GM23248 (cell line): ENCODE data around the gene CAMP.

Experiments used
- EZH2 ChIP-seq: fragments of 200-600 bp; sonication (generic); IDR thresholded peaks from 2 replicates; pipeline ENCODE4 v1.6.1; 2018; ENCODE audit warnings: antibody characterized with exemption, mild to moderate bottlenecking; ENCODE audit not compliant: insufficient read depth, poor library complexity, severe bottlenecking
- EZH2phosphoT487 ChIP-seq: fragments of 200-600 bp; sonication (generic); IDR thresholded peaks from 2 replicates; pipeline ENCODE4 v1.6.1; 2018; ENCODE audit warnings: antibody characterized with exemption, moderate library complexity, mild to moderate bottlenecking, low read depth; ENCODE audit not compliant: insufficient read depth

DNA sequence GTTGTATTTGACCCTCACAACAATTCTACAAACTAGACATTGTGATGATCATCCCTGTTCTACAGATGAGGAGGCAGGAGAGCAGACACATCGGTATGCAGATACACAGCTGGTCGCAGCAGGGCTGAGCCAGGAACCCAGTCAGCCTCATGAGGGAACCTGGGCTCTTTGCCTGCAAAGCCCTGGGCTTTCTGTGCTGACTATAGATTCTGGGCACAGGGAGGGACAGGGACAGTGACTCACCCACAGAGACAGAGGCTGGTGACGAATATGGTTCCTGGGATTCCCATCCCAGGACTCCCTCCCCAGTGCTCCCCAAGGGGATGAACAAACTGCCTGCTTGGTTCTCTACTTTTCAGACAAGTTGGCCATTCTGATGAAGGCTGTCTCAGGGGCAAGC, 3.8 kb upstream of the CAMP start:
- TF ChIP-seq EZH2 (no peak), EZH2phosphoT487 (no peak)
